Neural crest cell (in vitro differentiated cells): ENCODE data around the gene ANK3. TPM values are rescaled to one million over a fixed set of nuclear protein-coding genes. Genes with fewer than 3 reads are reported as not detected.

Experiments
- DNase-seq: peaks from one replicate; pipeline ENCODE4 v3.0.0; 2021; ENCODE audit warnings: low read depth, mixed read lengths, low spot score
- H3K27ac Mint-ChIP-seq: one replicate; pipeline ENCODE4 v1.8.0; 2021; ENCODE audit warnings: mild to moderate bottlenecking, mixed read lengths; ENCODE audit not compliant: unreplicated experiment
- H3K27me3 Mint-ChIP-seq: 2 replicates; pipeline ENCODE4 v1.8.0; 2021; ENCODE audit warnings: low read depth, mild to moderate bottlenecking, mixed read lengths
- H3K36me3 Mint-ChIP-seq: 2 replicates; pipeline ENCODE4 v1.8.0; 2021; ENCODE audit warnings: low read depth, mild to moderate bottlenecking, mixed read lengths
- H3K4me1 Mint-ChIP-seq: 2 replicates; pipeline ENCODE4 v1.8.0; 2021; ENCODE audit warnings: mixed read lengths
- H3K4me3 Mint-ChIP-seq: one replicate; pipeline ENCODE4 v1.8.0; 2021; ENCODE audit warnings: mild to moderate bottlenecking, mixed read lengths
- H3K9me3 Mint-ChIP-seq: 2 replicates; pipeline ENCODE4 v1.8.0; 2021; ENCODE audit warnings: mixed read lengths
- CTCF ChIP-seq: fragments of 200-600 bp; sonication (generic); conservative IDR thresholded peaks from 2 replicates; pipeline ENCODE4 v1.5.0; 2021; ENCODE audit warnings: antibody characterized with exemption, mild to moderate bottlenecking
- total RNA-seq: library from RNA; stranded (reverse); gene quantifications from 2 replicates; pipeline ENCODE4 v1.2.1, GENCODE V29; 2021

The ANK3 gene
- total RNA-seq, 1 donor from 2014 or later = 45.2 TPM

GRCh38 chr10:60315311-60315710 lies 74.4 kb downstream of the ANK3 start:
- H3K27me3 Mint-ChIP-seq = no peaks in the 10 kb centered on the region
- H3K27ac Mint-ChIP-seq = no peak overlapping the region
- no peak for TF ChIP-seq CTCF
- no peaks in the 10 kb centered on the region for H3K4me1 Mint-ChIP-seq
- H3K9me3 Mint-ChIP-seq = no peaks in the 10 kb centered on the region
- DNase-seq = no peak
- H3K4me3 Mint-ChIP-seq = no peak overlapping the region
- H3K36me3 Mint-ChIP-seq = no peaks in the 10 kb centered on the region

- Mint-ChIP-seq H3K4me1 (no peaks in the 10 kb centered on the region), H3K27me3 (no peaks in the 10 kb centered on the region), H3K27ac (no peak overlapping the region), H3K36me3 (no peaks in the 10 kb centered on the region), H3K4me3 (no peak overlapping the region), H3K9me3 (no peaks in the 10 kb centered on the region)
- no peak for TF ChIP-seq CTCF
- DNase-seq = no peak
These were observed 75.4 kb downstream of the ANK3 start for GRCh38 chr10:60314069-60314940.

GRCh38 chr10:60313589-60313952 lies 76.1 kb downstream of the ANK3 start:
- no peaks in the 10 kb centered on the region for H3K9me3 Mint-ChIP-seq
- H3K27me3 Mint-ChIP-seq = no peaks in the 10 kb centered on the region
- no peak overlapping the region for H3K4me3 Mint-ChIP-seq
- no peak overlapping the region for H3K27ac Mint-ChIP-seq
- no peak for DNase-seq
- H3K4me1 Mint-ChIP-seq = no peaks in the 10 kb centered on the region
- TF ChIP-seq CTCF = no peak
- no peaks in the 10 kb centered on the region for H3K36me3 Mint-ChIP-seq

GRCh38 chr10:60312818-60313588 lies 76.7 kb downstream of the ANK3 start:
- no peak for DNase-seq
- TF ChIP-seq CTCF = no peak
- H3K27ac Mint-ChIP-seq = no peak overlapping the region
- H3K4me1 Mint-ChIP-seq = no peaks in the 10 kb centered on the region
- H3K4me3 Mint-ChIP-seq = no peak overlapping the region
- H3K36me3 Mint-ChIP-seq = no peaks in the 10 kb centered on the region
- no peaks in the 10 kb centered on the region for H3K27me3 Mint-ChIP-seq
- no peaks in the 10 kb centered on the region for H3K9me3 Mint-ChIP-seq

- H3K4me3 Mint-ChIP-seq = no peak overlapping the region
- no peak for DNase-seq
- no peaks in the 10 kb centered on the region for H3K9me3 Mint-ChIP-seq
- no peak for TF ChIP-seq CTCF
- H3K27me3 Mint-ChIP-seq = no peaks in the 10 kb centered on the region
- H3K36me3 Mint-ChIP-seq = no peaks in the 10 kb centered on the region
- H3K27ac Mint-ChIP-seq = no peak overlapping the region
- no peaks in the 10 kb centered on the region for H3K4me1 Mint-ChIP-seq
These were observed 77.9 kb downstream of the ANK3 start for GRCh38 chr10:60311821-60312220.
